ENCODE data around the gene OMP. TPM values are rescaled to one million over a fixed set of nuclear protein-coding genes. Genes with fewer than 3 reads are reported as not detected.
A peak's percentile ranks its signal among the peaks of the same experiment; 100 is the strongest.

The OMP gene
- total RNA-seq, 1 donor, result not detected

GRCh38 chr11:77127235-77127911 is 24.7 kb downstream of the OMP start:
- Histone ChIP-seq H3K79me2 (ENCODE audit: insufficient read depth, low read length) (no peaks in the 10 kb centered on the region), H4K20me1 (ENCODE audit: insufficient read depth, low read length) (no peaks in the 10 kb centered on the region), H3K4me2 (ENCODE audit: insufficient read depth, low read length) (peak overlapping the region; percentile 90), H3K4me3 (ENCODE audit: insufficient read depth, low read length) (peak overlapping the region; percentile 69), H3K9me3 (ENCODE audit: low read depth, low read length) (no peaks in the 10 kb centered on the region), H3K36me3 (ENCODE audit: insufficient read depth, low read length) (peaks cover 4% of the 10 kb centered on the region), H3K27ac (ENCODE audit: low read depth, low read length) (no peak overlapping the region), H3K27me3 (ENCODE audit: insufficient read depth, low read length) (no peaks in the 10 kb centered on the region), H3K4me1 (ENCODE audit: insufficient read depth, low read length) (peaks cover 11% of the 10 kb centered on the region), H2AFZ (ENCODE audit: low read length) (peak overlapping the region; percentile 27)
- peak; percentile 97 for DNase-seq (ENCODE audit: insufficient read length, low spot score, missing footprints)
- TF ChIP-seq CTCF (IDR thresholded peaks at IDR 0.05; ENCODE audit: extremely low read depth, low read depth, low read length), result peak; percentile 96

- Histone ChIP-seq H3K27ac (ENCODE audit: low read depth, low read length) (no peak within 1 kb of the TSS), H2AFZ (ENCODE audit: low read length) (peak within 1 kb of the TSS; percentile 27), H3K9me3 (ENCODE audit: low read depth, low read length) (no peaks in the 10 kb centered on the region), H3K79me2 (ENCODE audit: insufficient read depth, low read length) (no peaks in the 10 kb centered on the region), H3K36me3 (ENCODE audit: insufficient read depth, low read length) (no peaks in the 10 kb centered on the region), H3K4me1 (ENCODE audit: insufficient read depth, low read length) (peaks cover 11% of the 10 kb centered on the region), H3K4me3 (ENCODE audit: insufficient read depth, low read length) (peak within 1 kb of the TSS; percentile 69), H3K27me3 (ENCODE audit: insufficient read depth, low read length) (no peaks in the 10 kb centered on the region), H4K20me1 (ENCODE audit: insufficient read depth, low read length) (no peaks in the 10 kb centered on the region), H3K4me2 (ENCODE audit: insufficient read depth, low read length) (peak within 1 kb of the TSS; percentile 90)
- DNase-seq (ENCODE audit: insufficient read length, low spot score, missing footprints), result peak; percentile 90
- TF ChIP-seq CTCF (IDR thresholded peaks at IDR 0.05; ENCODE audit: extremely low read depth, low read depth, low read length), result no peak
Measured at GRCh38 chr11:77127920-77128691, 25.5 kb downstream of the OMP start, which contains the start of gene MYO7A. Gene MYO7A (plus strand): TSS chr11:77128246. CDS start chr11:77130635, 2,389 bp downstream.

GRCh38 chr11:77129069-77129841 is 26.6 kb downstream of the OMP start:
- Histone ChIP-seq H3K79me2 (ENCODE audit: insufficient read depth, low read length) (no peaks in the 10 kb centered on the region), H3K9me3 (ENCODE audit: low read depth, low read length) (no peaks in the 10 kb centered on the region), H3K4me1 (ENCODE audit: insufficient read depth, low read length) (peaks cover 11% of the 10 kb centered on the region), H3K36me3 (ENCODE audit: insufficient read depth, low read length) (no peaks in the 10 kb centered on the region), H3K27me3 (ENCODE audit: insufficient read depth, low read length) (no peaks in the 10 kb centered on the region), H3K4me3 (ENCODE audit: insufficient read depth, low read length) (no peak overlapping the region), H3K4me2 (ENCODE audit: insufficient read depth, low read length) (no peak overlapping the region), H2AFZ (ENCODE audit: low read length) (no peak overlapping the region), H3K27ac (ENCODE audit: low read depth, low read length) (no peak overlapping the region), H4K20me1 (ENCODE audit: insufficient read depth, low read length) (no peaks in the 10 kb centered on the region)
- no peak for TF ChIP-seq CTCF (IDR thresholded peaks at IDR 0.05; ENCODE audit: extremely low read depth, low read depth, low read length)
- peak; percentile 55 for DNase-seq (ENCODE audit: insufficient read length, low spot score, missing footprints)

All from osteoblast (primary cell).